Activated naive CD8-positive, alpha-beta T cell treated with anti-CD3 and anti-CD28 coated beads, Interleukin-2, amount 50 U/mL, for 24 hours (primary cell): Measurements from ENCODE around the gene KCNJ16.

Experiments
- ATAC-seq: fragments of 150-1000 bp; cut with Tn5 transposase; one replicate; pipeline ENCODE4 v1.10.0; 2021
- DNase-seq: peaks from one replicate; pipeline ENCODE4 v3.0.0; 2021
- H3K27ac Mint-ChIP-seq: one replicate; pipeline ENCODE4 v1.8.0; 2021; ENCODE audit warnings: mild to moderate bottlenecking, mixed read lengths
- H3K27me3 Mint-ChIP-seq: one replicate; pipeline ENCODE4 v1.8.0; 2021; ENCODE audit warnings: mixed read lengths
- H3K36me3 Mint-ChIP-seq: one replicate; pipeline ENCODE4 v1.8.0; 2021; ENCODE audit warnings: low read depth, mixed read lengths
- H3K4me1 Mint-ChIP-seq: one replicate; pipeline ENCODE4 v1.8.0; 2021; ENCODE audit warnings: mixed read lengths
- H3K4me3 Mint-ChIP-seq: one replicate; pipeline ENCODE4 v1.8.0; 2021; ENCODE audit warnings: mild to moderate bottlenecking, moderate library complexity, mixed read lengths
- H3K9me3 Mint-ChIP-seq: one replicate; pipeline ENCODE4 v1.8.0; 2021; ENCODE audit warnings: mixed read lengths

KCNJ16 gene

GRCh38 chr17:70172923-70173322 lies 97.9 kb downstream of the KCNJ16 start:
- no peak for DNase-seq

DNA sequence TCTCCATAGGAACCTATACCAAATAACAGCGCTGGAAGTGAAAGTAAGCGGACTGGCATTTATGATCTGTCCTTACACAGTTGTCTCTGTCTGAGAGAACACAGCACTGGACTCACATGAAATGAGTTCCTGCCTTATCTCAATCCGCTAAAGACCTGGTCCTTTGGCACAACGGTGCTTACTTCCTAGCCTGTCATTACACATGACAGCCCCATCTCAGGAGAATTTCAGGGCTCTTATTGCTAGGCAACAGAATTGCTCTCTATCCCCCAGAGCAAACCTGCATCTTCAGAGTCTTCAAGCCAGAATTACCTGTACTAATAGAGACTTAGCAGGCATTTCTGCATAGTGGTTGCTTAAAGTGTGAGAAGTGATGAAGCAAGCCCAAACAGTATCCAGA lies 98.7 kb downstream of the KCNJ16 start:
- Mint-ChIP-seq H3K4me1 (peaks cover 9% of the 10 kb centered on the region), H3K27me3 (peaks cover 35% of the 10 kb centered on the region), H3K4me3 (no peak overlapping the region), H3K36me3 (no peaks in the 10 kb centered on the region), H3K27ac (no peak overlapping the region), H3K9me3 (no peaks in the 10 kb centered on the region)
- ATAC-seq = no peak
- DNase-seq = no peak

More at GRCh38 chr17:70172923-70173322, 97.9 kb downstream of the KCNJ16 start:
- Mint-ChIP-seq H3K27me3 (peaks cover 41% of the 10 kb centered on the region), H3K36me3 (no peaks in the 10 kb centered on the region), H3K9me3 (no peaks in the 10 kb centered on the region), H3K27ac (no peak overlapping the region), H3K4me1 (peaks cover 16% of the 10 kb centered on the region), H3K4me3 (no peak overlapping the region)
- ATAC-seq = no peak

- Mint-ChIP-seq H3K27me3 (peaks cover 5% of the 10 kb centered on the region), H3K4me3 (no peak overlapping the region)
Observed at GRCh38 chr17:70181376-70181775, 106.4 kb downstream of the KCNJ16 start.

GRCh38 chr17:70181866-70182265 lies 106.8 kb downstream of the KCNJ16 start:
- Mint-ChIP-seq H3K4me1 (no peaks in the 10 kb centered on the region), H3K36me3 (no peaks in the 10 kb centered on the region), H3K9me3 (no peaks in the 10 kb centered on the region), H3K27me3 (peaks cover 5% of the 10 kb centered on the region), H3K4me3 (no peak overlapping the region), H3K27ac (no peak overlapping the region)
- DNase-seq = no peak
- no peak for ATAC-seq

More at GRCh38 chr17:70181376-70181775, 106.4 kb downstream of the KCNJ16 start:
- no peaks in the 10 kb centered on the region for H3K9me3 Mint-ChIP-seq
- no peak for DNase-seq
- H3K4me1 Mint-ChIP-seq = no peaks in the 10 kb centered on the region
- H3K36me3 Mint-ChIP-seq = no peaks in the 10 kb centered on the region
- ATAC-seq = no peak
- no peak overlapping the region for H3K27ac Mint-ChIP-seq

DNA sequence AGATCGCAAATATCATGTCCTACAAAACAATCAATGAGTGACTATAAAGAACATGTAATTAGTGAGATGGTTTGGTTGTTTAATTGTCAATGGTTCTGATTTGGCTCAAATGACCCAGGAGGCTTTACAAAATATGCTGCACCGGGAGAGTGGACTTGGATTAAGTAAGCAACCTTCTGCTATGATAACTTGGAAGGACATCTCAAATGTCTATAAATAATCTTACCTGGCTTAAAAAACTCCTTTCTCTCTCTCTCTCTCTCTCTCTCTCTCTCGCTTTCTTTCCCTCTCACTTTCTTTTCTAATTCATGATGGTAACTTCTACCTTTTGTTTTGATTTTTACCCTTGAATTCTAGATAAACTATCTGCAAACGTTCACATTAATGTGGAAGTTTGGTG lies 108.5 kb downstream of the KCNJ16 start:
- H3K9me3 Mint-ChIP-seq = no peaks in the 10 kb centered on the region
- no peak for DNase-seq
- H3K36me3 Mint-ChIP-seq = no peaks in the 10 kb centered on the region
- H3K4me3 Mint-ChIP-seq = no peak overlapping the region
- no peak overlapping the region for H3K27ac Mint-ChIP-seq
- H3K27me3 Mint-ChIP-seq = peaks cover 3% of the 10 kb centered on the region
- no peaks in the 10 kb centered on the region for H3K4me1 Mint-ChIP-seq
- ATAC-seq = no peak

GRCh38 chr17:70184207-70184606 lies 109.2 kb downstream of the KCNJ16 start:
- peaks cover 3% of the 10 kb centered on the region for H3K27me3 Mint-ChIP-seq
- DNase-seq (no peak), ATAC-seq (no peak)
- no peaks in the 10 kb centered on the region for H3K4me1 Mint-ChIP-seq
- no peak overlapping the region for H3K4me3 Mint-ChIP-seq
- H3K9me3 Mint-ChIP-seq = no peaks in the 10 kb centered on the region
- no peaks in the 10 kb centered on the region for H3K36me3 Mint-ChIP-seq
- no peak overlapping the region for H3K27ac Mint-ChIP-seq

DNA sequence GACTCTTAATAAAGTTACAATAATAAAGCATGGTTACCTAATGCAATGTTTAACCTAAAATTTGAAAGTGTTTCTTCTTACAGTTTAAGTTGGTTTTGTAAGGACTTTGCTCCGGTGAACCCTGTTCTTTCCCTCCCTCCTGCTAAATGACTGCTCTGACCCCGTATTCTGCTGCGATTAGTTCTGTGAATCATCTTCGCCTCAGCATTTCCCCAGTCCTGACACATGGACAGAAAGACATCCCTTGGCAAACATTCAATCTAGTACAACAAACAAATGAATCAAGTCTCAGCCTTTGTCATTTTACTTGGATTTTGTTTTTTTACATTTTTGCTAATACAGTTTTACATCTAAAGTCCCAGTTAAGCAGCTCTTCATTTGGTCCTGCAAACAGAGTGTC lies 109.7 kb downstream of the KCNJ16 start:
- H3K27ac Mint-ChIP-seq = no peak overlapping the region
- peaks cover 3% of the 10 kb centered on the region for H3K27me3 Mint-ChIP-seq
- ATAC-seq = no peak
- no peaks in the 10 kb centered on the region for H3K36me3 Mint-ChIP-seq
- H3K4me3 Mint-ChIP-seq = no peak overlapping the region
- no peak for DNase-seq
- no peaks in the 10 kb centered on the region for H3K4me1 Mint-ChIP-seq
- no peaks in the 10 kb centered on the region for H3K9me3 Mint-ChIP-seq
